GM20000 (cell line): ENCODE measurements around the gene TTLL10.

ENCODE experiments used
- DNase-seq: peaks from one replicate; pipeline ENCODE4 v3.0.0; 2012; ENCODE audit warnings: low spot score
- CTCF ChIP-seq: IDR thresholded peaks from 2 replicates; pipeline ENCODE4 v1.5.1; 2012; ENCODE audit warnings: mild to moderate bottlenecking, control low read depth; ENCODE audit errors: extremely low read depth, missing control alignments

The TTLL10 gene

DNA sequence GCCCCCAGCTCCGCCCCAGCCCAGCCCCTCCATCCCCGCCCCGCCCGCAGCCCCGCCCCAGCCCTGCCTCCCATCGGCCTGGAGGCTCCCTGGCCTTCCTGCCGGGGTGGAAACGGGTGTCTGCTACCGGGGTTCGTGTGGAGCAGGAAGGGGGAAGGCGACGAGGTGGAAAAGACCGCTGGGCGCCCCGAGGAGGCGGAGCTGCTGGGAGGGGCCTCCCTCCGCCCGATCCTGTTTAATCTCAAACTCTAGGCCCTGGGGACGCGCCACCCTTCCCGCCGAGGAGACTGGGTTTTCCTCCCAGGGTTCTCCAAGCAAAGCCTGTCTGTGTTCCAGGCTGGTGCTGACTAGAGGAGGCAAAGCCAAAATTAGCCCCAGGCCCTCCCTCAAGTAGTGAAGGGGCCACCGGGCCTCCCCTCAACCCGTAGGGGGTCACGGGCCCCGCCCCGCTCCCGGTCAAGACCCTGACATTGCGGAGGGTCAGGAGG, 16.2 kb upstream of the TTLL10 start:
- peak; percentile 96 for DNase-seq

DNA sequence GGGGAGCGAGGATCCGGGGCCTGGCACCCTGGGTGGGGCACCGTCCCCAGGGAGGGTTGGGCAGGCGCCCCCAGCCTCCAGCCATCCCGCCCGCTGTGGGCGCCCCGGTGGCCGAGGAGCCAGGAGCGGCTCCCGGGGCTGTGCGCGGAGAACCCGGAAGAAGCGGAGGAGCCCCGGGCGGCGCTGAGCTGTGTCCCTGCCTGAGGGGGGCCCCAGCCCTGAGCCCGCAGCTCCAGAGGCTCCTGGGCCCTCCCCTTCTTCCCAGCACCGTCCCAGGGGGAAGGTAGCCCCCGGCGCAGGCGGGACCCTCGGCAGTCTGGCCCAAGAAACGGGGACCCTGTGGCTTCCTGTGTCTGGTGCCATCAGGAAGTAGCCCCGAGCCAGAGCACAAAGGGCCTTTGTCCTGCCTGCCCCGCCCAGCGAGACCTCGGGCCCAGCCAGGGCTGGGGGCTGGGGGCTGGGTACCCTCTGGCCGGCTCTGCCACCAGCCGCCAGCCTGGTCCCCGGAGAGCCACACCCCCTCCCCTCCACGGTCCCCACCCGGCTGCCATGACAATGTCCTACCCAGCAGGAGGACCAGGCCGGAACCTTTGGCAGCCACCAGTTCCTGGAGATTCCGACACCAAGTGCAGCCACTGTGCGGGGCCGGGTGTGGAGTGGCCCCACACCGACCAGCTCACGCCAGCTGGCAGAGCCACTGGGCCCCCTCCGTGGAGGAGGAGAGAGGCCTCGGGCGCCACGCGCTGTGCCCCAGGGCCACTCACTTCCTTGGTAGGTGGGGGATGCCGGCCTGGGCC, 15.6 kb upstream of the TTLL10 start:
- DNase-seq: peak; percentile 90
- TF ChIP-seq CTCF: no peak

More for the DNA sequence above, 16.2 kb upstream of the TTLL10 start:
- TF ChIP-seq CTCF: no peak

- DNase-seq: no peak
- TF ChIP-seq CTCF: no peak
Measured at GRCh38 chr1:1160281-1160930, 13.3 kb upstream of the TTLL10 start.

- TF ChIP-seq CTCF: no peak
- no peak for DNase-seq
Measured at GRCh38 chr1:1161078-1161682, 12.5 kb upstream of the TTLL10 start.

DNA sequence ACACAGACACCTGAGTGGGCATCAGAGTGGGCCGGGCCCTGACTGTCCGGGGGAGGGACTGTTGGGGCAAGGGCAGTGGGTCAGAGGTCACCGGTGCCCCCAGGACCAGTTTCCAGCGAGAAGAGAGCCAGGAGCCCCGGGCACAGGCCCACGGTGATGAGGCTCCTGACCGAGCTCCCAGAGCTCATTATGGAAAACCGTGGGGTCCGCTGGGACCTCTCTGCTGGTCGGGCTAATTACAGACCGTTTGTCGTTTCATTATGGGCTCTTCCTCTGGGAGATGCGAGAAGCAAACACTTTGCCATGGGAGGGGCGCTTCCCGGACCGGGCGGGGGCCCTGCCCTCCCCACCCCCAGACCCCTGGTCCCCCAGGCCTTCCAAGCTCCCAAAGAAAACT, 12.0 kb upstream of the TTLL10 start:
- TF ChIP-seq CTCF: no peak
- no peak for DNase-seq

DNA sequence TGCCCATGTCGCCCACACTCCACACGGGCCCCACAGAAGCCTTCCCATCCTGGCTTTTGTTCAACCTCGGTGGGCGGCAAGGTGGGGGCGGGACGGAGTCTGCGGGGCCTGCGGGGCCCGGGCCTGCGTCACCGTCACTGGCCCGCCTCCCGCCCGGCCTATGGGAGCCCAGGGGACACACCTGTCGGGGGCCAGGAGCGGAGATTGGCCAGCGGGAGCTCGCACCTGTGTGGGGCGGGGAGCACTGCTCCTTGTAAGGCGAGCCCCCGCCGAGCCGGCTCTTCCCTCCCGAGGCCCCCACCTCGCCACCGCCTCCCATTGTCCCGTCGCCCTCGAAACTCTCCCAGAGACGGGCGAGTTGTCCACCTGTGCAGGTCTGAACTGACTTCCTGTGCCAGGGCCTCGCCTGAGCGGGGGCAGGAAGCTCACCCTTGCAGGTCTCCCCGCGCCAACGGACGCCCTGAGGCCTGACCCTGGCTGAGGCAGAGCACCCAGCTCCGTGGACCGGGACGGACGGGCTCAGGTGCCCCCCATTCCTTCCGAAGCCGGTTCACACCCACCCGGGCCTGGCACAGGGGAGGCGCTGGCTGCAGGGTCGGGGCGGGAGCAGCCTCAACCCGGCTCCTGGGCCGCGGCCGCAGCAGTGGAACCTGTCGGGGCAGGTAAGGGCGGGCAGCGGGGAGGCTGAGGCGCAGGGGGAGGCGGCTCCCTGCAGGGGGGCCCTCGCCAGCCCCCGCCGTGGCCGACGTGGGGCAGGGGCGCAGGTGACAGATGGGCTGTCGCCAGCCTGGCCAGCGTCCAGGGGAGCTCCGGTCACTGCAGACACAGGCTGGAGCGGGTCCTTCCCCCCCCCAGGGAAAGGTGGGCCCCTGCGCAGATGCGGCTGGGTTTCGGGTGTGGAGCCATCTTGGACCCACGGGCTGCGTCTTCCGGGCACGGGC, 10.8 kb upstream of the TTLL10 start:
- DNase-seq: no peak
- TF ChIP-seq CTCF: no peak
